Right lobe of liver (tissue), 6 donors: Measurements from ENCODE around the gene PALM3. TPM values are rescaled to one million over a fixed set of nuclear protein-coding genes. Genes with fewer than 3 reads are reported as not detected.

Experiments used
- ATAC-seq, 4 donors: fragments of 200-7000 bp; cut with Tn5 transposase; one replicate each; pipeline ENCODE4 v1.9.1; 2020; ENCODE audit warnings: mild to moderate bottlenecking in 4 of 4, moderate library complexity in 4 of 4
- DNase-seq, 3 donors: peaks; one replicate each; pipeline ENCODE4 v3.0.0-alpha.2; 2020
- H3K27ac ChIP-seq, 3 donors: fragments of 200-600 bp; one replicate each; pipeline ENCODE4 v1.8.0; 2022
- H3K27me3 ChIP-seq, 2 donors: fragments of 200-600 bp; one replicate each; pipeline ENCODE4 v1.8.0; 2022
- H3K36me3 ChIP-seq, 4 donors: fragments of 200-600 bp; sonication (generic) in 1 of 4; one replicate each; pipeline versions ENCODE4 v1.5.1 to v1.8.0; 2017 to 2022; ENCODE audit warnings: control low read depth in 1 of 4
- H3K4me1 ChIP-seq, 4 donors: fragments of 200-600 bp; sonication (generic) in 1 of 4; one replicate each; pipeline versions ENCODE4 v1.5.1 to v1.8.0; 2017 to 2022; ENCODE audit warnings: control low read depth in 1 of 4
- H3K4me3 ChIP-seq, 3 donors: fragments of 200-600 bp; one replicate each; pipeline ENCODE4 v1.8.0; 2022
- H3K9me3 ChIP-seq, 4 donors: fragments of 200-600 bp; sonication (generic) in 1 of 4; one replicate each; pipeline versions ENCODE4 v1.5.1 to v1.8.0; 2017 to 2022; ENCODE audit warnings: control low read depth in 1 of 4
- POLR2A ChIP-seq: fragments of 450-650 bp; IDR thresholded peaks from one replicate; pipeline ENCODE4 v1.6.1; 2017; ENCODE audit warnings: antibody characterized with exemption, mild to moderate bottlenecking
- WGBS: methylation state at CpG from one replicate; pipeline ENCODE4 v1.1.6; 2018; ENCODE audit warnings: low coverage, low lambda C conversion rate; ENCODE audit not compliant: insufficient coverage; ENCODE audit errors: missing lambda C conversion rate; 5-methylcytosine and 5-hydroxymethylcytosine counted together
- intact Hi-C, 2 donors: fragments of 100-400 bp; cut with DNase I; formaldehyde crosslinking; loops; one replicate each; pipeline versions ENCODE4 v1.11.2 to v1.14.1; 2022
- total RNA-seq, 6 experiments: library from RNA; depleted of rRNA in 2 of 6; stranded (reverse); fragments of >200 nt in 2 of 6; fragmentation: NEBNext Ultra II Directional in 3 of 6; extraction: Animal tissue kit (Norgen Biotek cat#: 25700) in 3 of 6; gene quantifications; one replicate each; pipeline versions ENCODE4 v1.1.0 to v1.2.4, GENCODE V29; 2016 to 2023
- TF ChIP-seq, protein P1 (sequence below), 4 donors: fragments of 200-600 bp in 3 of 4; fragments of 450-650 bp in 1 of 4; IDR thresholded peaks; one replicate each; pipeline versions ENCODE4 v1.5.1 to v1.8.0; 2016 to 2022; ENCODE audit warnings: antibody characterized with exemption in 4 of 4, mild to moderate bottlenecking in 2 of 4
- donor health status: DM: no; HTN: yes; CAD: no.
- donor health status: DM: no; HTN: no; CAD: no.
- donor health status: DM: no; HTN: no; CAD: no.
- donor health status: DM: no; HTN: yes; CAD: no.
- donor health status: DM: no; HTN: yes; CAD: no.

PALM3 gene
- total RNA-seq, 6 experiments from 2014 or later = 5.3 to 33.9 (median 17.0) TPM

GRCh38 chr19:14056741-14057356 lies 5.0 kb downstream of the PALM3 start:
- intact Hi-C loops = loop anchor here in 1 of 2 donors (10.0 kb wide), 1 partner anchor 172 kb away; no protein-coding TSS in a partner anchor
- WGBS = 38% methylated on average over 15 of the region's 19 CpGs
- Histone ChIP-seq H3K27ac (no peak overlapping the region), H3K4me3 (no peak overlapping the region), H3K4me1 (peaks cover 0 to 23% (median 9%) of the 10 kb centered on the region in 4 donors), H3K27me3 (no peaks in the 10 kb centered on the region), H3K36me3 (peaks cover 0 to 13% (median 5%) of the 10 kb centered on the region in 4 donors), H3K9me3 (no peaks in the 10 kb centered on the region)
- TF ChIP-seq, protein P1, sequence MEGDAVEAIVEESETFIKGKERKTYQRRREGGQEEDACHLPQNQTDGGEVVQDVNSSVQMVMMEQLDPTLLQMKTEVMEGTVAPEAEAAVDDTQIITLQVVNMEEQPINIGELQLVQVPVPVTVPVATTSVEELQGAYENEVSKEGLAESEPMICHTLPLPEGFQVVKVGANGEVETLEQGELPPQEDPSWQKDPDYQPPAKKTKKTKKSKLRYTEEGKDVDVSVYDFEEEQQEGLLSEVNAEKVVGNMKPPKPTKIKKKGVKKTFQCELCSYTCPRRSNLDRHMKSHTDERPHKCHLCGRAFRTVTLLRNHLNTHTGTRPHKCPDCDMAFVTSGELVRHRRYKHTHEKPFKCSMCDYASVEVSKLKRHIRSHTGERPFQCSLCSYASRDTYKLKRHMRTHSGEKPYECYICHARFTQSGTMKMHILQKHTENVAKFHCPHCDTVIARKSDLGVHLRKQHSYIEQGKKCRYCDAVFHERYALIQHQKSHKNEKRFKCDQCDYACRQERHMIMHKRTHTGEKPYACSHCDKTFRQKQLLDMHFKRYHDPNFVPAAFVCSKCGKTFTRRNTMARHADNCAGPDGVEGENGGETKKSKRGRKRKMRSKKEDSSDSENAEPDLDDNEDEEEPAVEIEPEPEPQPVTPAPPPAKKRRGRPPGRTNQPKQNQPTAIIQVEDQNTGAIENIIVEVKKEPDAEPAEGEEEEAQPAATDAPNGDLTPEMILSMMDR (IDR thresholded peaks at IDR 0.05) = no peak
- TF ChIP-seq POLR2A = no peak
- DNase-seq (no peak), ATAC-seq (no peak)

DNA sequence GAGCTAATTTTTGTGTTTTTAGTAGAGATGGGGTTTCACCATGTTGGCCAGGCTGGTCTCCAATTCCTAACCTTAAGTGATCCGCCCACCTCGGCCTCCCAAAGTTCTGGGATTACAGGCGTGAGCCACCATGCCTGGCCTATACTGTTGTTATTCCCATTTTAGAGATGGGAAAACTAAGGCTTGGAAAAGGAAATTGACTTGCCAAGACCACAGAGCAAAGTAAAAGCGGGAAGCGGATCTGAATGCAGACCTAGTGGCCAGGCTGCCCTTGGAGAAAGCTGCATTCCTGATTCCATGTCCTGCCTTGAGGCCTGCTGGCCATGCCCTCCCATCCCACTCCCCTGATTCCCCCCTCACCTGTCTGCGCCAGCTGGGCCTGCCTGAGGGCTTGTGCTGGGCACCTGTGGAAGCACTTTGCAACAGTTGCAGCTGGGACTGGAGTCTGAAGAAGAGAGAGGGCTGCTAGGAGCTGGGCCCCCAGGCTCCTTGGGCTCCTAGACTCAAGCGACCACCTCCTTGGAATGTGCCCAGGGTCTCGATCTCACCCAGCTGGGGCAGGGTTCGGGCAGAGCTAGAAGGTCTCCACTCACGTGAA lies 5.7 kb downstream of the PALM3 start:
- Histone ChIP-seq H3K27ac (no peak overlapping the region), H3K27me3 (no peaks in the 10 kb centered on the region), H3K4me3 (no peak overlapping the region), H3K36me3 (peaks cover 0 to 13% (median 5%) of the 10 kb centered on the region in 4 donors), H3K4me1 (peaks cover 0 to 23% (median 9%) of the 10 kb centered on the region in 4 donors), H3K9me3 (no peaks in the 10 kb centered on the region)
- no peak for DNase-seq
- no peak for ATAC-seq
- WGBS = 98% methylated on average over 5 of the region's 10 CpGs
- TF ChIP-seq, protein P1 (IDR thresholded peaks at IDR 0.05) = no peak
- no peak for TF ChIP-seq POLR2A
- intact Hi-C loops = loop anchor here in 1 of 2 donors (10.0 kb wide), 1 partner anchor 171 kb away; no protein-coding TSS in a partner anchor

DNA sequence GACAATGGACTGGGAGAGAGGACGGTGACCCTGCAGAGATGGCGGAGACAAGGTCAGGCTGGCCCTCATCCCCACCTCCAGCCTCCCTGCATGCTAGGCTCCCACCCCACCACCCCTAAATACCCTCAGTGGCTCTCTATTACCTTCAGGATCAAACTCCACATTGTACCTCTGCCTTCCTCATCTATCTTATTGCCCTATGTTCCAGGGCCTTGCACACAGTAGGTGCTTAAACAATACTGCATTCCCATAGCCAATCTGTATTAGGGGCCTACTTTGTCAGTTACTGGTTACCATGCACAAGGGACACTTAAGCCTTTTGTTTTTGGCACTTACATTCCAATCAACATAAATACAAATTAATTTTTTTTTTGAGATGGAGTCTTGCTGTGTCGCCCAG lies 6.5 kb downstream of the PALM3 start:
- Histone ChIP-seq H3K4me3 (no peak overlapping the region), H3K27me3 (no peaks in the 10 kb centered on the region), H3K4me1 (peaks cover 0 to 15% (median 6%) of the 10 kb centered on the region in 4 donors), H3K9me3 (no peaks in the 10 kb centered on the region), H3K27ac (no peak overlapping the region), H3K36me3 (peaks cover 0 to 13% (median 5%) of the 10 kb centered on the region in 4 donors)
- TF ChIP-seq, protein P1 (IDR thresholded peaks at IDR 0.05) = no peak
- TF ChIP-seq POLR2A = no peak
- 80% methylated on average over 1 of the region's 3 CpGs for WGBS
- ATAC-seq = no peak
- DNase-seq = no peak
- intact Hi-C loops = loop anchor here in 1 of 2 donors (10.0 kb wide), 1 partner anchor 171 kb away; no protein-coding TSS in a partner anchor

- Histone ChIP-seq H3K27me3 (no peaks in the 10 kb centered on the region), H3K4me1 (peaks cover 0 to 8% (median 3%) of the 10 kb centered on the region in 4 donors), H3K27ac (no peak overlapping the region), H3K36me3 (peaks cover 0 to 13% (median 5%) of the 10 kb centered on the region in 4 donors), H3K9me3 (no peaks in the 10 kb centered on the region), H3K4me3 (no peak overlapping the region)
- DNase-seq (no peak), ATAC-seq (no peak)
- WGBS = 63% methylated on average over 8 of the region's 11 CpGs
- no peak for TF ChIP-seq POLR2A
- TF ChIP-seq, protein P1 (IDR thresholded peaks at IDR 0.05) = no peak
- intact Hi-C loops = loop anchor here in 1 of 2 donors (10.0 kb wide), 1 partner anchor 170 kb away; no protein-coding TSS in a partner anchor
Measured at GRCh38 chr19:14054721-14055120, 7.2 kb downstream of the PALM3 start.
